HG03135 (cell line): Measurements from ENCODE around the gene RNF215.
"Not testable (repeated sequence)": the region's sequence is repeated elsewhere in the genome, so short reads cannot be mapped to it uniquely, and the experiment has no call there.

Experiments used
- ATAC-seq: cut with Tn5 transposase; IDR thresholded peaks from one replicate; pipeline ENCODE4 v1.9.1; 2021; ENCODE audit warnings: mild to moderate bottlenecking, moderate library complexity; ENCODE audit not compliant: unreplicated experiment

The RNF215 gene

DNA sequence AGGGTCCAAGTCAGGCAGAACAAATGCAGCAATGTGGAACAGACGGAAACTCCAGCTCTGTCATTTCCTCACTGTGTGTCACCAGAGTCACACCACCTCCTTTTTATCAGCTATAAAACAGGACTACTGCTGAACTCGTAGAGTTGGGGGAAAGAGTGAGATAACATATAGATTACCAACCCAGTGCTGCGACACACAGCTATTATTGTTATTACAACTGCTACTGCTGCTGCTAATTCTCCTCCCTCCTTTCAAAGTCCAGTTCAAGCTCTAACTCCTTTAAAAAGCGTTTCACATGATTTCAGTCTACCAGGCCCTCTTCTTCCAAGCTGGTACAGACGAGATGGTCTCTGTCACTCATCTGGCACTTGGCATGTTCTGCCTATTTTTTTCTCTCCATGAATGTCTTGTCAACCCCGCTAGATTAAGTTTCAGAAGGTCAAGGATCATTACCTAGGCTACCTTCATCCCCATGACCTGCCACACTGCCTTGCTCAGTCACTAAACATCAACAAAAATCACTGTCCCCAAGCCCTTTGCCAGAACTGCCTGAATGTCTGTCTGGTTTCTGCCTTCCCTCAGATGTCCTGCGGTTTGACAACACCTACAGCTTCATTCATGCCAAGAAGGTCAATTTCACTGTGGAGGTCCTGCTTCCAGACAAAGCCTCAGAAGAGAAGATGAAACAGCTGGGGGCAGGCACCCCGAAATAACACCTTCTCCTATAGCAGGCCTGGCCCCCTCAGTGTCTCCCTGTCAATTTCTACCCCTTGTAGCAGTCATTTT lies 34.7 kb upstream of the RNF215 start:
- no peak for ATAC-seq

DNA sequence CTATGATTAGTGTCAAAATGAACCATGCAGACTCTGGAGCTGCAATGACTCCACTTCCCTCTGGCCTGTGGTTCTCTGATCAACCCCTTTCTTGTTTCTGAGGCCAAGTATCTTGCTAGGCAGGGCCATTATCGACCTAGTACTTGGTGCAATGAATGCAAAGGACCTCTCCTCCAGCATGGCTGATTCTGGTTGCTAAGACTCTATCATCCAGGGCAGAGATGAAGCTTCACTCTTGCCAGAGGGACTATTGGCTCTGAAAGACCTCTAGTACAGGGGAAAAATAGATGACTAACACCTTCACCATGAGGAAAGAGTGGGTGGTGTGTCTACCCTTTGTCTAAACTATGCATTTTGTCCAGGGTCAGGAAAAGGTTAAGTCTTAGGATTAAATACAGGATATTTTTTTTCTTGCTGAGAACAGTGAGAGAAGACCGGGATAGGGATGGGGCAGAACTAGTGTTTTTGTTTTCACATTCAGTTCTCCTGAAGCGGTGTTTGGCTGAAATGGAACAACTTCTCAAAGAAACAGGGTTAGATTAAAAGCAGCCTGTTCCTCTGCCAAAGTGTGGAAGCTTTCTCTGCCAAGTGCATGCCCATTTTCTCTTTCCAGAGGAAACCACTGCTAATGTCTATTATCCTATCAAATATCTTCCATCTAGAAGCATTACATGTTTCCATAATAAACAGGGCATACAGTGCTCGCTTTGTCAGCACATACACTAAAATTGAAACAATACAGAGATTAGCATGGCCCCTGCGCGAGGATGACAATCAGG lies 33.3 kb upstream of the RNF215 start:
- ATAC-seq = no peak

DNA sequence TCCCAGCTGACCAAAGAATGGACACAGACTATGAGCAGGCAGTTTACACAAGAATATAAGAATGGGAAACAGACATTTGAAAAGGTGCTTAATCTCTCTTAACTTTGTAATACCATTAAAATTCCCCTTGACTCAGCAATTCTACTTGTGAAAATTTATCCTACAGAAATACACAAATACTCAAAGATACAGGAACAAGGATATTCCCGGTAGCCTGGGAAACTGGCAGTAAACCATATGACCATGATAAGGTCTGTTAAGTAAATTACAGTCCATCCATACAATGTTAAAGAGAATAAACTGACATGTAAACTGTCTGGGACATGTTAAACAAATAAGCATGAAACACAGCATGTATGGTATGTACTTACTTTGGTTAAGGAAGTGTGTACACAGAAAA lies 29.6 kb upstream of the RNF215 start:
- no peak for ATAC-seq

DNA sequence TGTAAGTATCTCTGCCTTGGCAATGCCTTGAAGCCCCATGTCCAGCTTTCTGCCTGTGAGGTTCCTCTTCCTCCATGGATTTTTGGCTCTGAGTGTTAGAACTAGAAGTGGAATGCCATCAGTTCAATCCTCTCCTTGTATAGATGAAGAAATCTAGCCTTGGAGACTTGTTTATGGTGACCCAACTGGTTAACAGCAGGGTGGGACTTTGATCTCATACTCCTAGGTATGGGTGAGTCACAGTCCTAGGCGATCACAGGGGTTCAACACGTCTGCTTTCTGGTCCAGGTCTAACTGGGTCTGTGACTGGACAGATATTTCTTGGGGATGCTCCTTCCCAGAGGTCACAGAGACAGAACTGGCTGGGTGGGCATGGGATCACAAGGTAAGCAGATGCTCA lies 29.2 kb upstream of the RNF215 start:
- ATAC-seq = no peak

DNA sequence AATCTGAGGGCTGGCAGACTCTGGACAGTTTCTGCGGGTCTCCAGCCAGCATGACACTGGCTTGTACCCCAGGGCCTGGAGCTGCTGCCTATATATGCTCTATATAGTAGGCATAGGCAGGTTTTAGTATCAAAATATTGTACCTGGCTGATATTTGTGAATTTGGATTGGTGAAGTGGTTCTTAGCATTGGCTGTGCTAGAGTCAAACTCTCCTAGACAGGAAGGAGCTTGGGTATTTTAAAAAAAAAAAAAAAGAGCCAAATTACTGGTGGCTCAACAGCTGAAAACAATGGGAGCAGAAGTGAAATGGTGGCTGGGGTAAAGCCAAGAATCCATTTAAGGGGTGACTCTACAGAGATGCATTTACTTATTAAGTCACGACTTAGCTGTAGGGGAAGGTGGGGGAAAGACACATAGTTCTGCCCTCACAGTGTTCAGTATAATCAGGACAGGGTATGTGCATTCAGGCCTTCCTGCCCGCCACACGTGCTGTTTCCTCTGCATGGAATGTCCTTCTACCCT lies 27.4 kb upstream of the RNF215 start:
- no peak for ATAC-seq

DNA sequence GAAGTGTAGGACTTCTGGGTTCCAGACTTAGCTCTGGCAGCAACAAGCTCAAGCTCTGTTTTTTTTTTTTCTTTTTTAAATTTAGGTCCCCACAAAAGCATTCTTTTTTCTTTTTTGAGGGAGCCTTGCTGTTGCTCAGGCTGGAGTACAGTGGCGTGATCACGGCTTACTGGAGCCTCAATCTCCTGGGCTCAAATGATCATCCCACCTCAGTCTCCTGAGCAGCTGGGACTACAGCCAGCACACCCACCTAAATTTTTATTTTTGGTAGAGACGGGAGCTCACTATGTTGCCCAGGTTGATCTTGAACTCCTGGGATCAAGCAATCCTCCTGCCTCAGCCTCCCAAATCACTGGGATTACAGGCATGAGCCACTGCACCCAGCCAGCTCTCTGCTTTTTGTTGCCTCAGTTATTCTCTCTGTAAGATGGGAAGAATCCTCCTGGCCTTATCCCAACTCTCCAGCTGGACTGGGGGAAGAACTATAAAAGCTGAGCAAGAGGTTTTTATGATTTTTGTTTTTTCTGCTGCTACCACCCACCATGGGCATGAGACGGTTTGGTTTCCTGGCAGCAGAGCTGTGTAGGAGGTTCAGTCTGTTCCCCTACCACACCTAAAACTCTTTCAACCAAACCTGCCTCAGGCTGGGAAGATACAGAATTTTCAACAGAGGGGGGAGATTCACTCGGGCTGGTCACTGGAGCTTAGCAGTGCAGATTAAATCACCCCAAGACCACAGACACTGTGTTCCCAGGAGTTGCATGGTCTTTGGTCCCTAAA lies 26.7 kb upstream of the RNF215 start:
- no peak for ATAC-seq

DNA sequence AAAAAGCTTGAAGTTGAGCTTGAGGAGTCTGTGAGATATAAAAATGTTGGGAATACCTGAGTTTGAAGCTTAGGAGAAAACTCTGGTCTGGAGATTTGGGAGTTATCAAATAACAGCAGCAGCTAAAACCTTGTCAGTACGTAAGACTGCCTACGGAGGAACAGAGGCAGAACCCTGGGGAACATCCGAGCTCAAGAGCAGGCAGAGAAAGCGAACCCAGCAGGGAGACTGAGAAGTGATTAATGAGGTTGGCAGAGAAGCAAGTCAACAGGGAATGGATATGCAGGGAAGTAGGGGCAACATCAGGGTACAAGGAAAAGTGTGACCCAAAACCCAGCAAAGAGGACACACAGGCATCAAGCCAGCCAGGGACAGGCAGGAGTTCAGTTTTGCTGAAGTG lies 25.8 kb upstream of the RNF215 start:
- ATAC-seq = no peak

DNA sequence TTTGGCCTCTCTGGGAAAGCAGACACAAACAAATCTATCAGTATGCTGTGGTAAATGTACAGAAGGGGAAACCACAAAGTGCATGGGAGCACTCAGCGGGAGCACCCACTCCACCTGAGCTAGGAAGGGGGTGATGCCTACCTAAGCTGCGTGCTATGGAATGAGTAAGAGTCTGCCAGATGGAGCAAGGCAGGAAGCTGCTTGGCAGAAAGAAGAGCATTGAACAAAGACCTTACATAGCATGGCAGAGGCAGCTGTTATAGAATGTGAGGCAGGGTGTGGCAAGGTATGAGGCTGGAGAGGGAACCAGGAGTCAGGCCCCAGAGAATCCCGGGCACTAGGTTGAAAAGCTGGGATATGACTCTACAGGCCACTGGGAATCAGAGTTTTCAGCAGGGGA lies 24.6 kb upstream of the RNF215 start:
- ATAC-seq = no peak

DNA sequence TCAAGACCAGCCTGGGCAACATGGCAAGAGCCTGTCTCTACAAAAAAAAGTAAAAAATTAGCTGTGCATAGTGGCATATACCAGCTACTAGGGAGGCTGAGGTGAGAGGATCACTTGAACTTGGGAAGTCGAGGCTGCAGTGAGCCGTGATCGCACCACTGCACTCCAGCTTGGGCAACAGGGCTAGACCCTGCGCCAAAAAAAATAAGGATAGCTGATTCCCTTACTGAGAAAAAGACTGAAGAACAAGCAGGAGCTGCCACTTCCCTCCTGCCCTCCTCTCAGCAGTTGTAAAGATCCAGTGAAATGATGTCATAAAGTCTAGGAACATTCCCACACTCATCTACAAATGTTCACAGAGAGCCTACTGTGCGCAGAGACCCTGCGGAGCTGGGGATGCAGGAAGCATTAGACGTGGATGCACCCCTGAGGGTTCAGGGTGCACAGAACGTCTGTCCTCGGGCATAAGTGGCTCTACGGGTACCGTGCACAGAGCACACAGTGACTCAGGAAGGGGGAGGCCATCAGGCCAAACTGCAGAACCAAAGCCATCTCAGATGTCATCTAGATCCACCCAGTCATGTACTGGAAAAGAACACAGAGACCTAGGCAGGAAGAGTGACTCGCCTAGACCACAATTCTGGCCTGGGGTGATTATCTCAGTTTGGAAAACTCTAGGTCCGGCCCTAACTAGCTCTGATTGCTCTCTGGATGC lies 21.3 kb upstream of the RNF215 start:
- no peak for ATAC-seq

DNA sequence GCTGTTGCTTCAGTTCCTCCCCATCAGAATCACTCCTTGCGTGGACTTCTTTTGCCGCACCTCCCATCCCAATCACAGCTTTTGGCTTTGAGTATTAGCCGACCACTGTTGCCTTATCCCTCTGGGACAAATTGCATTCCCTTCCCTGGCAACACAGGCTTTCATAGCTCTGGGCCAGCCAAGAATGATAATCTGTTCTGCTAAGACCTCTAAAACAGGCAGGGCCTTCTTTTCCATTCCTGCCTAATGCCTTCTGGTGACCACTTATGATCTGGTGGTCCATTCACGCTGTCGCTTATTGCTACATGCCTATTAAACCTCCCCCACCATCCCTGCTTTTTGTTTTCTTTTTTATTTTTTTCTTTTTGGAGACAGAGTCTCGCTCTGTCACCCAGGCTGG lies 19.2 kb upstream of the RNF215 start:
- ATAC-seq = no peak

DNA sequence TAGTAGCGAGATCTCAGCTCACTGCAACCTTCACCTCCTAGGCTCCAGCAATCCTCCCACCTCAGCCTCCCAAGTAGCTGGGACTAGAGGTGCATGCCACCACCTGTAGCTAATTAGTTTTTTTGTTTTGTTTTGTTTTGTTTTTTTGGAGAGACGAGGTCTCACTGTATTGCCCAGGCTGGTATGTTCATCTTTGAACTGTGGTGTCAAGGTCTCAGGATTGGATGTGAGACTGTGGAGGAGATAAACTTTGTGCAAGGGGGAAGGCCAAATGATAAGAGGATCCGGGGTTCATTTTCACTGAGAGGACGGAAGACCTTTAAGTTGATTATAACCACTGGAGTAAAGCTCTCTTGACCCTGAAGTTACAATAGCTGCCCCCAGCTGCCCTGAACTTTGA lies 18.5 kb upstream of the RNF215 start:
- no peak for ATAC-seq

DNA sequence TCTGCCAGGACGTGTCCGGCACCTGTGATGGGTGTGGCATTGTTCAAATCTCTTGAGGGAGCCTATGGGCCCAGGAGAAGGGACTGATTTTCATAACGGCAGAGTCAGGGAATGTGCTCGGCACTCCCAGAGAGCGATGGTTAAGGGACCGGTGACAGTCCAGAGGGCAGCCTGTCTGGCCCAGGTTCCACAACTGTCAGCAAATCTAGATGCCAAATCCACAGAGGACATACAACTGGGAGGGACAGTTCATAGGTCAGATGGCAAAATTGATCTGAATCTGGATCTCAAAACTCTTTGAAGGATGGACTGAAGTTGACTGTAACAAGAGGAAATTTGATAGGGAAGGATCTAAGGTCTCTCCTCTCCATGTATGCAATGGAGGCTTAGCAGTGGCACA lies 17.1 kb upstream of the RNF215 start:
- ATAC-seq = no peak

DNA sequence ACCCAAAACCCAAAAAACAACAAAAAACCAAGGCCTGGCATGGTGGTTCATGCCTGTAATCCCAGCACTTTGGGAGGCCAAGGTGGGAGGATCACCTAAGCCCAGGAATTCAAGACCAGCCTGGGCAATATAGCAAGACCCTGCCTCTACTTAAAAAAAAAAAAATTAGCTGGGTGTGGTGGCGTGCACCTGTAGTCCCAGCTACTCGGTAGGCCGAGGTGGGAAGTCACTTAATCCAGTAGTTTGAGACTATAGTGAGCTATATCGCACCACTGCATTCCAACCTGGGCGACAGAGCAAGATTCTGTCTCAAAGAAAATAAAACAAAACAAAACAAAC lies 15.5 kb upstream of the RNF215 start:
- ATAC-seq = not testable (repeated sequence)

DNA sequence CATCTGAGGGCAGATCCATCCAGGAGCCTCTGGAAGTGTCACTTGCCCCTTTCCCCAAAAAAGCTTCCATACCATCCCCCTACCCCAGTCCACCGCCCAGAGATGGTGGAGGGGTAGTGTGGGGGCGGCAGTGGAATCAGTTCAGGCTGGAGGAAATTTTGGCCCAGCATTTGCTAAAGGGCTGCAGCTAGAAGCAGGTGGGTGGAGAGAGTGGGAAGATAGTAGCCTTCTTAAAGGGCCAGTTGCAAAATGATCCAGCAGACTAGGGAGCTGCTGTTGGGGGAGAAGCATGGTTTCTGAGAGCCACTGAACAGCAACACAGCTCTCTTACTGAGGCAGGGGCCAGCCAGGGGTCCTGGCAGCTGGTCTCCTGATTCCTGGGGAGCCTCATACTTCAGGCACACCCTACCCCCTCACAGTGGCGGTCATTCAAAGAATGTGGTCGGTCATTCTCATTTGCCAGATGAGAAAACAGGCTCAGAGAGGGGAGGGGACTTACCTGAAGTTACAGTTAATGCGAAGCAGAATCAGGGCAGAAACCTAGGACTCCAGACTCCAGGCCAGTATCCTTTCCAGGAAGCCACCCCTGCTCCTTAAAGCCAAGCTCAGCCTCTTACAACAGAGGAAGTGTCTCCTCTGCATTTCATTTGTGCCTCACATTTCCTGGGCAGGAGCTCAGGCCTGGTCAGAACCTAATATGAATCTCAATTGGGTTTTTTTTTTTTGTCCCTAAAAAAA lies 15.0 kb upstream of the RNF215 start:
- no peak for ATAC-seq

DNA sequence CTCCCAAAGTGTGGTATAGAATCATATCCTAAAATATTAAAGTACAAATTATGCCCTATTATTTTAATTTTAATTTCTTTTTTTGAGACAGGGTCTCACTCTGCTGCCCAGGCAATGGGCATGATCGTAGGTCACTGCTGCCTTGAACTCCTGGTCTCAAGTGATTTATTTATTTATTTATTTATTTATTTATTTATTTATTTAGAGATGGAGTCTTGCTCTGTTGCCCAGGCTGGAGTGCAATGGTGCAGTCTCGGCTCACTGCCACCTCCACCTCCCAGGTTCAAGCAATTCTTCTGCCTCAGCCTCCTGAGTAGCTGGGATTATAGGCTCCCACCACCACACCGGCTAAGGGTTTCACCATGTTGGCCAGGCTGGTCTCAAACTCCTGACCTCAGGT lies 13.8 kb upstream of the RNF215 start:
- ATAC-seq = not testable (repeated sequence)

DNA sequence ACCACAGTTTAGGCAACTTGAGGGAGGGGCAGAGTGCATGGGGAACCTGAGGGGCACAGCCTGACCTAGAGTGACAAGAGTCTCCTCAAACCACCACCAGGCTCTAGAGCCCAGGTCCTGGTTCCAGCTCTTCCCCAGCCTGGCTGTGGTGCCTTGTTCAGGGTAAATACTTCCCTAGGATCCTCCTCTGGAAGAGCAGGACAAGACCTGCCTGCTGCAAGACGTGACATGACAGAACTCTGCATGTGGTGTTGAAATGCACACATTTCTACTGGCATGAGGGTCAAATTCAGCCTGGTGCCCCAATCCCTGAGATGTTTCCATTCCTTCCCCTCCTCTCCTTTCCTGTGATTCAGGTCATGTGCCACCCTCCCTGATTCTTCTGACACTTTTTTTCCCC lies 12.9 kb upstream of the RNF215 start:
- no peak for ATAC-seq

DNA sequence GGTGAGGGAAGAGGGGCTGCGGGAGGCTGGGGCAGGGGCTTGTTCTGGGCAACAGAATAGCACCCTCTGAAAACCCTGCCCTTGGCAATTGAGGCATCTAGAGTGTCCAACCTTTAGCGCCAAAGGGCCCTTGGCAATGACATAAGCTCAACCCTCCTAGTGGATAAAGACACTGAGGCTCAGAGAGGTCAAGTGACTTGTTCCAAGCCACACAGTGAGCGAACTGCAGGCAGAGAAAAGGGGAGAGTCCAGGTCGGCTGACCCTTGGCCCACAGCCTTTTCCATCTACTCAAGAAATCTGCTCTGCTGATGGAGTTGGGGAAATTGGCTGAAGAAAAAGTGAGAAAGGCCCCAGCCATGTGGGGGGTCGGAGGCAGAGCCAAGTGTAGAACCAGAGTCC lies 12.5 kb upstream of the RNF215 start:
- ATAC-seq = no peak

DNA sequence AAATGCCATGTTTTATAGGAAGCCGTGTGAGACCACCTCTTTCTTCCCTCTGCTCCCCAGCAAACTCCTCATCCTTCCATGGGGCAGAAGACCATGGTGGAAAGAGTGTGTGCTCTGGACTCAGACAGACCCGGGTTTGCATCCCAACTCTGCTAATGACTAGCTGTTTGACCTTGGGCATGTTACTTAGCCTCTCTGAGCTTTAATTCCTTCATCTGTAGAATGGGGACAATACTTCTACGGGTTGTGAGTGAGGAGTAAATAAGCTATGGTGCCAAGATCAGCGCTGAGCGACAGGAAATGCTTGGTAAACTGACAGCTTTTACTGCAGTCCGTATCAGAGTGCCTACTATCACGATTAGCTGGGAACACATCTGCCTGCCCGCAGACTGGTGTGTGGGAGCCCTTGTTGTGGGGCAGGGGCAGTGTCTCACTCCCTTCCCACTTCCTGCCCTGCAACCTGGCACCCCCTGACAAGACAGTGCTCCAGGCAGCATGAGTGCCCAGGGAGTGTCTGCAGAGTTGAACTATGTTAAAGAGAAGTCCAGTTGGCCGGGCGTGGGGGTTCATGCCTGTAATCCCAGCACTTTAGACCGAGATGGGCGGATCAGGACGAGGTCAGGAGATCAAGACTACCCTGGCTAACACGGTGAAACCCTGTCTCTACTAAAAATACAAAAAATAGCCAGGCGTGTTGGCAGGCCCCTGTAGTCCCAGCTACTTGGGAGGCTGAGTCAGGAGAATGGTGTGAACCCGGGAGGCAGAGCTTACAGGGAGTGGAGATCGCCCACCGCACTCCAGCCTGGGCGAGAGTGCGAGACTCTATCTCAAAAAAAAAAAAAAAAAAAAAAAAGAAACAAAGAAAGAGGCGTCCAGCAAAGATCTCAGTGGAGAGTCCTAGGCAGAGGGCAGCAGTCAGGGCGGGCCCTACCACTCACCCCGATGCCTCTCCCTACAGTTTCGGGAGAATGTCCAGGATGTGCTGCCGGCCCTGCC lies 11.8 kb upstream of the RNF215 start:
- no peak for ATAC-seq
